ENCODE measurements around the gene RYR1.

GRCh38 chr19:38538386-38538785 lies 104.9 kb downstream of the RYR1 start:
- TF ChIP-seq ZFX (IDR thresholded peaks at IDR 0.05): no peak
- no peak for TF ChIP-seq CTCF (conservative IDR thresholded peaks at IDR 0.05)

Data from C4-2B (cell line).